H9 (cell line): Measurements from ENCODE around the gene XCR1. TPM values are rescaled to one million over a fixed set of nuclear protein-coding genes. Genes with fewer than 3 reads are reported as not detected.

Experiments used
- DNase-seq: peaks from one replicate; pipeline ENCODE4 v3.0.0-alpha.2; 2017
- H2AFZ ChIP-seq: one replicate; pipeline ENCODE4 v1.6.1; 2013; ENCODE audit warnings: mild to moderate bottlenecking, low read length, control low read depth, moderate library complexity
- H2AK5ac ChIP-seq: 2 replicates; pipeline ENCODE4 v1.6.1; 2013; ENCODE audit warnings: low read length, control low read depth, mixed read lengths; ENCODE audit not compliant: insufficient read length
- H2BK120ac ChIP-seq: one replicate; pipeline ENCODE4 v1.6.1; 2013; ENCODE audit warnings: low read depth, mild to moderate bottlenecking, low read length, control low read depth, inconsistent platforms; ENCODE audit not compliant: poor library complexity, severe bottlenecking
- H2BK12ac ChIP-seq: 2 replicates; pipeline ENCODE4 v1.6.1; 2013; ENCODE audit warnings: low read length, control low read depth, mixed read lengths, low read depth; ENCODE audit not compliant: insufficient read length
- H2BK15ac ChIP-seq: 2 replicates; pipeline ENCODE4 v1.6.1; 2013; ENCODE audit warnings: low read depth, low read length, control low read depth
- H2BK20ac ChIP-seq: one replicate; pipeline ENCODE4 v1.6.1; 2013; ENCODE audit warnings: low read depth, mild to moderate bottlenecking, low read length, control low read depth, inconsistent platforms; ENCODE audit not compliant: poor library complexity, severe bottlenecking
- H2BK5ac ChIP-seq: 2 replicates; pipeline ENCODE4 v1.6.1; 2013; ENCODE audit warnings: low read length, control low read depth, mixed read lengths; ENCODE audit not compliant: insufficient read length
- H3K14ac ChIP-seq: 2 replicates; pipeline ENCODE4 v1.6.1; 2013; ENCODE audit warnings: low read length, control low read depth; ENCODE audit not compliant: insufficient read depth
- H3K18ac ChIP-seq: 2 replicates; pipeline ENCODE4 v1.6.1; 2013; ENCODE audit warnings: low read depth, mild to moderate bottlenecking, mixed read lengths, low read length, control low read depth; ENCODE audit not compliant: insufficient read length
- H3K23ac ChIP-seq: 2 replicates; pipeline ENCODE4 v1.6.1; 2013; ENCODE audit warnings: low read length, control low read depth, mixed read lengths, low read depth; ENCODE audit not compliant: insufficient read length
- H3K23me2 ChIP-seq: 2 replicates; pipeline ENCODE4 v1.6.1; 2013; ENCODE audit warnings: low read depth, mild to moderate bottlenecking, mixed read lengths, low read length, control low read depth; ENCODE audit not compliant: insufficient read length, poor library complexity, severe bottlenecking
- H3K27ac ChIP-seq: 2 replicates; pipeline ENCODE4 v1.5.1; 2013; ENCODE audit warnings: low read length, control low read depth, mixed read lengths, low read depth; ENCODE audit not compliant: insufficient read length
- H3K27me3 ChIP-seq: 2 replicates; pipeline ENCODE4 v1.6.1; 2013; ENCODE audit warnings: low read length, control low read depth, inconsistent platforms; ENCODE audit not compliant: insufficient read depth
- H3K4ac ChIP-seq: 2 replicates; pipeline ENCODE4 v1.6.1; 2013; ENCODE audit warnings: low read depth, mild to moderate bottlenecking, control low read depth, inconsistent platforms, low read length, moderate library complexity
- H3K4me1 ChIP-seq: 2 replicates; pipeline ENCODE4 v1.6.1; 2013; ENCODE audit warnings: low read length, control low read depth, inconsistent platforms; ENCODE audit not compliant: insufficient read depth
- H3K4me2 ChIP-seq: 2 replicates; pipeline ENCODE4 v1.6.1; 2013; ENCODE audit warnings: low read length, control low read depth, mixed read lengths; ENCODE audit not compliant: insufficient read length, insufficient read depth
- H3K56ac ChIP-seq: 2 replicates; pipeline ENCODE4 v1.6.1; 2013; ENCODE audit warnings: low read depth, mild to moderate bottlenecking, mixed read lengths, low read length, control low read depth; ENCODE audit not compliant: insufficient read length
- H3K79me1 ChIP-seq: 2 replicates; pipeline ENCODE4 v1.6.1; 2013; ENCODE audit warnings: low read depth, mild to moderate bottlenecking, moderate library complexity, low read length, control low read depth, inconsistent platforms; ENCODE audit not compliant: insufficient read depth, poor library complexity, severe bottlenecking
- H3K79me2 ChIP-seq: 2 replicates; pipeline ENCODE4 v1.6.1; 2013; ENCODE audit warnings: low read length, control low read depth, inconsistent platforms; ENCODE audit not compliant: insufficient read depth
- H3K9ac ChIP-seq: 2 replicates; pipeline ENCODE4 v1.6.1; 2013; ENCODE audit warnings: low read length, control low read depth, mixed read lengths; ENCODE audit not compliant: insufficient read length; ENCODE audit errors: extremely low read depth
- H3K9me3 ChIP-seq: one replicate; pipeline ENCODE4 v1.6.1; 2013; ENCODE audit warnings: low read depth, low read length, inconsistent platforms; ENCODE audit not compliant: control insufficient read depth
- H3T11ph ChIP-seq: one replicate; pipeline ENCODE4 v1.6.1; 2013; ENCODE audit warnings: mild to moderate bottlenecking, low read length, control low read depth, inconsistent platforms
- H4K20me1 ChIP-seq: one replicate; pipeline ENCODE4 v1.6.1; 2013; ENCODE audit not compliant: control insufficient read depth, insufficient read length, insufficient read depth
- H4K5ac ChIP-seq: 2 replicates; pipeline ENCODE4 v1.6.1; 2013; ENCODE audit warnings: low read depth, mild to moderate bottlenecking, mixed read lengths, low read length, control low read depth; ENCODE audit not compliant: insufficient read length
- H4K8ac ChIP-seq: replicated peaks from 2 replicates; pipeline ENCODE4 v1.6.1; 2013; ENCODE audit warnings: low read length, control low read depth, mixed read lengths, low read depth; ENCODE audit not compliant: insufficient read length
- H4K91ac ChIP-seq: 2 replicates; pipeline ENCODE4 v1.6.1; 2013; ENCODE audit warnings: low read depth, mild to moderate bottlenecking, moderate library complexity, mixed read lengths, low read length, control low read depth; ENCODE audit not compliant: insufficient read length
- H3K27ac Mint-ChIP-seq, 3 experiments: 2 replicates in 2 of 3; 3 replicates in 1 of 3; pipeline ENCODE4 v1.8.0; 2020 to 2021; ENCODE audit warnings: mixed read lengths in 3 of 3, mild to moderate bottlenecking in 1 of 3, moderate library complexity in 1 of 3
- H3K27me3 Mint-ChIP-seq: 2 replicates; pipeline ENCODE4 v1.8.0; 2021; ENCODE audit warnings: low read depth, mild to moderate bottlenecking, moderate library complexity, mixed read lengths
- H3K36me3 Mint-ChIP-seq, 3 experiments: 2 replicates in 2 of 3; 3 replicates in 1 of 3; pipeline ENCODE4 v1.8.0; 2020 to 2021; ENCODE audit warnings: low read depth in 3 of 3, mixed read lengths in 3 of 3; ENCODE audit not compliant: insufficient read depth in 1 of 3
- H3K4me1 Mint-ChIP-seq, 2 experiments: 2 replicates each; pipeline ENCODE4 v1.8.0; 2020; ENCODE audit warnings: mixed read lengths in 2 of 2
- H3K4me3 Mint-ChIP-seq, 2 experiments: 2 replicates in 1 of 2; 3 replicates in 1 of 2; pipeline ENCODE4 v1.8.0; 2020 to 2021; ENCODE audit warnings: mild to moderate bottlenecking in 2 of 2, mixed read lengths in 2 of 2, moderate library complexity in 1 of 2
- H3K9me3 Mint-ChIP-seq, 2 experiments: 2 replicates in 1 of 2; 3 replicates in 1 of 2; pipeline ENCODE4 v1.8.0; 2020; ENCODE audit warnings: mild to moderate bottlenecking in 2 of 2, mixed read lengths in 2 of 2, moderate library complexity in 1 of 2
- CTCF ChIP-seq: fragments of 200-600 bp; sonication (generic); conservative IDR thresholded peaks from 3 replicates; pipeline ENCODE4 v1.8.0; 2021; ENCODE audit warnings: antibody characterized with exemption, mild to moderate bottlenecking
- WGBS: extraction: QIAGEN DNeasy Blood & Tissue Kit; methylation state at CpG from one replicate; pipeline ENCODE4 v1.1.7; 2013; ENCODE audit warnings: missing lambda C conversion rate, low lambda C conversion rate, mixed read lengths; ENCODE audit not compliant: insufficient read length; ENCODE audit errors: extremely low coverage; 5-methylcytosine and 5-hydroxymethylcytosine counted together
- total RNA-seq: library from RNA; stranded (reverse); gene quantifications from 2 replicates; pipeline ENCODE4 v1.2.1, GENCODE V29; 2021

XCR1 gene
- total RNA-seq, 1 experiment from 2014 or later: not detected

- peak overlapping the region in 1 of 3 experiments; percentile 32; a peak in 3 of 7 replicates for H3K27ac Mint-ChIP-seq
These were observed 39.7 kb downstream of the XCR1 start for GRCh38 chr3:45987368-45988291.

More at GRCh38 chr3:45987368-45988291, 39.7 kb downstream of the XCR1 start:
- Histone ChIP-seq H3K4me1 (peaks cover 6% of the 10 kb centered on the region; the same call in 1 of the 2 replicates), H3K9me3 (no peaks in the 10 kb centered on the region), H4K91ac (no peak overlapping the region), H3K14ac (no peak overlapping the region), H3K79me1 (peaks cover 6% of the 10 kb centered on the region), H2BK120ac (no peak overlapping the region), H2BK5ac (no peak overlapping the region), H3K4me2 (no peak overlapping the region), H3K27ac (no peak overlapping the region), H2BK12ac (no peak overlapping the region), H2BK15ac (no peak overlapping the region), H3K79me2 (peaks cover 2% of the 10 kb centered on the region), H3K27me3 (no peaks in the 10 kb centered on the region), H3K18ac (no peak overlapping the region), H4K8ac (no peak overlapping the region), H2AFZ (no peak overlapping the region), H4K5ac (no peak overlapping the region), H3K4ac (no peak overlapping the region), H3K23me2 (no peaks in the 10 kb centered on the region), H2BK20ac (no peak overlapping the region), H3K23ac (no peak overlapping the region), H3K56ac (no peak overlapping the region), H3T11ph (no peak overlapping the region), H2AK5ac (no peak overlapping the region), H3K9ac (no peak overlapping the region), H4K20me1 (no peaks in the 10 kb centered on the region)
- Mint-ChIP-seq H3K9me3 (no peaks in the 10 kb centered on the region), H3K4me1 (peaks cover 20 to 21% of the 10 kb centered on the region in 2 experiments), H3K4me3 (no peak overlapping the region), H3K36me3 (peaks cover 3 to 27% (median 21%) of the 10 kb centered on the region in 3 experiments), H3K27me3 (no peaks in the 10 kb centered on the region)
- WGBS: no CpG with 5 or more reads among the region's 8 CpGs
- TF ChIP-seq CTCF: no peak
- no peak for DNase-seq
